Spinal cord (tissue), 10 donors: ENCODE measurements around the gene KCNK4. TPM values are rescaled to one million over a fixed set of nuclear protein-coding genes. Genes with fewer than 3 reads are reported as not detected.
"Not testable (repeated sequence)": the region's sequence is repeated elsewhere in the genome, so short reads cannot be mapped to it uniquely, and the experiment has no call there.

Experiments used
- DNase-seq, 6 donors: peaks; one replicate each; pipeline versions ENCODE4 v3.0.0 to v3.0.0-alpha.2; 2013 to 2015; ENCODE audit warnings: low spot score in 6 of 6, low read depth in 4 of 6
- H3K27ac ChIP-seq: one replicate; pipeline ENCODE4 v1.5.1; 2013; ENCODE audit warnings: low read depth, low read length, control low read depth
- H3K27me3 ChIP-seq: one replicate; pipeline ENCODE4 v1.6.1; 2013; ENCODE audit warnings: low read length; ENCODE audit not compliant: control insufficient read depth, insufficient read depth
- H3K36me3 ChIP-seq: one replicate; pipeline ENCODE4 v1.6.1; 2013; ENCODE audit warnings: low read length; ENCODE audit not compliant: control insufficient read depth, insufficient read depth
- H3K4me1 ChIP-seq: one replicate; pipeline ENCODE4 v1.6.1; 2013; ENCODE audit warnings: low read length; ENCODE audit not compliant: control insufficient read depth, insufficient read depth
- H3K4me3 ChIP-seq: one replicate; pipeline ENCODE4 v1.5.1; 2013; ENCODE audit warnings: low read depth, low read length, control low read depth
- H3K9me3 ChIP-seq: one replicate; pipeline ENCODE4 v1.6.1; 2013; ENCODE audit warnings: low read length; ENCODE audit not compliant: control insufficient read depth, insufficient read depth
- WGBS: methylation state at CpG from one replicate; pipeline ENCODE4 v1.1.5; 2013; ENCODE audit warnings: missing lambda C conversion rate; ENCODE audit not compliant: insufficient coverage; 5-methylcytosine and 5-hydroxymethylcytosine counted together
- polyA plus RNA-seq, 2 donors: library from polyadenylated mRNA; unstranded; fragments of 120-200 nt; gene quantifications; one replicate each; pipeline ENCODE4 v1.2.1, GENCODE V29; 2013; ENCODE audit not compliant: insufficient read length in 2 of 2
- total RNA-seq, 2 donors: library from RNA; depleted of rRNA in 1 of 2; stranded (reverse); fragments of 120-200 nt in 1 of 2; fragments of >200 nt in 1 of 2; gene quantifications; one replicate each; pipeline versions ENCODE4 v1.2.3 to v1.2.4, GENCODE V29; 2013 to 2014
- donor health status: healthy.

Gene KCNK4
- total and polyA plus RNA-seq, 4 donors: 1.0 to 7.8 (median 4.8) TPM

DNA sequence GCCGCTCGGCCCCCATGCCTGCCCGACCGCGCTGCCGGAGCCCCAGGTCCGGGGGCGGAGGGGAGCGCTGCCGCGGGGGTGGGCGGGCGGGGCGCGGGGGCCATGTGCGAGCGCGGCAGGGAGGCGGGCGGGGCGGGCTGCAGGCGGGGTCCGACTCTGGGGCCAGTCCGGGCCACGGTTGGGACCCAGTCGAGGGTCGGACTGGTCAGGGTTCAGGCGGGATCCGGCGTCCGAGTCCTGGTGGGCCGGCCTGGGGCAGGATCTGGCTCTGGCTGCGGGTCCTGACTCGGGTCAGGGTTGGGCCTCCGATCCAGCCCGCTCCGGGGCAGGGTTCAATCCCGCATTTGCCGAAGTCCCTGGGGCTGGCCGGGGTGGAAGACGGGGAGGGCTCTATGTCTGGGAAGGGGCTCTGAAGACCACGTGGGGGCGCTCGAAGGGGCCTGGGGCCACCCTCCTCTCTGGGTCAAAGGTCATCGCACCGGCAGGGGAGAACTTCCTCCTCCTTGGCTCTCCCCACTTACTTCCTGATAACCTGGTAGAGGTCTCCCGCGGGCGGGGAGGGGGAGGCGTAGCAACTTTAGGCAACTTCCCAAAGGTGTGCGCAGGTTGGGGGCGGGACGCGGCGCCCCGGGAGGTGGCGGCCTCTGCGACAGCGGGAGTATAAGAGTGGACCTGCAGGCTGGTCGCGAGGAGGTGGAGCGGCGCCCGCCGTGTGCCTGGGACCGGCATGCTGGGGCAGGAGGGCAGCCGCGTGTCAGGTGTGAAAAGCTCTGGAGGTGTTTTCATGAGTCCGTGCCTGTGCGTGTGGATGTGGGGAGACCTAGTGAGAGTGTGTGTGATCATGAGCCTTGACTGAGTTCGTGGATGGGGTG lies 14.8 kb downstream of the KCNK4 start:
- Histone ChIP-seq H3K36me3 (peaks cover 6% of the 10 kb centered on the region), H3K4me3 (peak overlapping the region; percentile 70), H3K27ac (peak overlapping the region; percentile 61), H3K4me1 (peaks cover 37% of the 10 kb centered on the region), H3K9me3 (no peaks in the 10 kb centered on the region), H3K27me3 (peaks cover 14% of the 10 kb centered on the region)
- DNase-seq: peak in 2 of 6 donors; percentile 65 to 70
- under 1% methylated on average over 69 of the region's 71 CpGs for WGBS

GRCh38 chr11:64306563-64306875 lies 15.4 kb downstream of the KCNK4 start:
- DNase-seq: no peak
- Histone ChIP-seq H3K36me3 (peaks cover 9% of the 10 kb centered on the region), H3K9me3 (no peaks in the 10 kb centered on the region), H3K27ac (no peak overlapping the region), H3K4me3 (peak overlapping the region; percentile 70), H3K27me3 (peaks cover 9% of the 10 kb centered on the region), H3K4me1 (peaks cover 31% of the 10 kb centered on the region)
- WGBS: 31% methylated on average over 9 of the region's 9 CpGs

DNA sequence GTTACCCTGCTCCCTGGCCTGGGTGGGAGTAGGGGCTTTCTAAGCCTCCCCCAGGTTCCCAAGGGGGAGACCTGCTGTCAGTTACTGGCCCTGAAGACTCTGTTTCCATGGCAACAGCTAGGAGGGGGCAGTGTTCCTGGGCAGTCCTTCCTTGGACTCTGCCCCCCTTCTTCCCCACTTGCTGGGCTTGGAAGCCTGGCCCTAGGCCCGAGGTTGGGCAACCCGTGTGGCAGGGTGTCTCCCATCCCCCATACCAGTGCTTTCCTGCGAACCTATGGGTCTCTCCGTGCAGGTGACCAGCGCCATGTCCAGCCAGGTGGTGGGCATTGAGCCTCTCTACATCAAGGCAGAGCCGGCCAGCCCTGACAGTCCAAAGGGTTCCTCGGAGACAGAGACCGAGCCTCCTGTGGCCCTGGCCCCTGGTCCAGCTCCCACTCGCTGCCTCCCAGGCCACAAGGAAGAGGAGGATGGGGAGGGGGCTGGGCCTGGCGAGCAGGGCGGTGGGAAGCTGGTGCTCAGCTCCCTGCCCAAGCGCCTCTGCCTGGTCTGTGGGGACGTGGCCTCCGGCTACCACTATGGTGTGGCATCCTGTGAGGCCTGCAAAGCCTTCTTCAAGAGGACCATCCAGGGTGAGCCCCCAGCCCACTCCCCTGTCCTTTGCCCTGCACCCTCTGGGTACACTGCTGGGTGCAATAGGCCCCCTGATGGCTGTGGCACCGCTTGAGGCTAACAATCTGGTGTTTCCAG lies 15.9 kb downstream of the KCNK4 start:
- peaks cover 10% of the 10 kb centered on the region for H3K36me3 ChIP-seq
- peaks cover 29% of the 10 kb centered on the region for H3K4me1 ChIP-seq
- 78% methylated on average over 13 of the region's 15 CpGs for WGBS
- no peaks in the 10 kb centered on the region for H3K9me3 ChIP-seq
- no peak for DNase-seq
- H3K4me3 ChIP-seq: peak overlapping the region; percentile 70
- H3K27me3 ChIP-seq: peaks cover 4% of the 10 kb centered on the region
- no peak overlapping the region for H3K27ac ChIP-seq

- H3K27ac ChIP-seq, H3K27me3 ChIP-seq, DNase-seq, H3K9me3 ChIP-seq, H3K4me3 ChIP-seq: not testable (repeated sequence)
- peaks cover 16% of the 10 kb centered on the region for H3K36me3 ChIP-seq
- WGBS: 95% methylated on average over 4 of the region's 5 CpGs
- peaks cover 29% of the 10 kb centered on the region for H3K4me1 ChIP-seq
Observed at GRCh38 chr11:64307795-64308194, 16.7 kb downstream of the KCNK4 start.

DNA sequence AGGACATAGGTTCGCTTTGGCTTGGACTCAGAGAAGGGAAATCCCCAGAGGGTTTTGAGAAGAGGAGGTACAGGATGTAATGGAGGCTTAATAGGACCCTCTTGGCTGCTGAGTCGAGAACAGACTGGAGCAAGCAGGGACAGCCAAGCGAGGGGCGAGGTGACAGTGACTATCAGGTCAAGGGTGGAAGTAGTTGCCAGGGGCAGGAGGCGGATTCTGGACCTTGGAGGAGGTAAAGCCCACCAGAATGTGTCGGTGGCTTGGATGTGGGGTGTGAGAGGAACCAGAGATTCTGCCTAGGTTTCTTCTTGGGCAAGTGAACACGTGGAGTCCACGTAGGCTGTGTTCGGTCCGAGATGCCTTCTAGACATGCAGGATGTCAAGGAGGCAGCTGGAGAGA lies 21.8 kb downstream of the KCNK4 start:
- peaks cover 49% of the 10 kb centered on the region for H3K36me3 ChIP-seq
- peaks cover 14% of the 10 kb centered on the region for H3K4me1 ChIP-seq
- WGBS: 95% methylated on average over 10 of the region's 10 CpGs

DNA sequence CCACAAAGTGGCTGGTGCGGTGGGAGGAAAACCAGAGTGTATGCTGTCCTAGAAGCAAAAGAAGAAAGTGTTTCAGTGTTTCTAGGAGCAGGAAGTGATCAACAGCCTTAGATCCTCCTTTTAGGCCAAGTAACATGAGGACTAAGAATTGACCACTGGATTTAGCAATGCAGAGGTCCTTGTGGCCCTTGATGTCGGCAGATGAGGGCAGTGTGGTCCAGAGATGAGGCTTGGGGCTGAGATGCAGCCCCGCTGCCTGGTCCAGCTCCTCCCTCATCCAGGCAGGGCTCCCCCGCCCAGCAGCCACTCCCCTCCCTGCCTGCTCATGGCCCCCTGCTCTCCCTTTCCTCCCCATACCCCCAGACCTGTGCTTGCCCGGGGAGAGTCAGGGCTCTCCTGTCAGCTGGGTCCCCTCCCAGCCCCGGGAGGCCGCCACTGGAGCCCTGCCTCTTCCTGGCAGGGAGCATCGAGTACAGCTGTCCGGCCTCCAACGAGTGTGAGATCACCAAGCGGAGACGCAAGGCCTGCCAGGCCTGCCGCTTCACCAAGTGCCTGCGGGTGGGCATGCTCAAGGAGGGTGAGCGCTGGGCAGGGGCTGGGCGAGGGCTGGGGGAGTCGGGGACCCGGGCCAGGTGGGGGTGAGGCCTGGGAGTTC lies 22.5 kb downstream of the KCNK4 start:
- Histone ChIP-seq H3K4me3 (no peak overlapping the region), H3K27me3 (no peaks in the 10 kb centered on the region), H3K9me3 (no peaks in the 10 kb centered on the region), H3K27ac (no peak overlapping the region), H3K4me1 (peaks cover 14% of the 10 kb centered on the region), H3K36me3 (peaks cover 49% of the 10 kb centered on the region)
- no peak for DNase-seq
- WGBS: 79% methylated on average over 16 of the region's 18 CpGs

More for the DNA sequence above, 21.8 kb downstream of the KCNK4 start:
- Histone ChIP-seq H3K9me3 (no peaks in the 10 kb centered on the region), H3K4me3 (no peak overlapping the region), H3K27ac (no peak overlapping the region), H3K27me3 (no peaks in the 10 kb centered on the region)
- DNase-seq: no peak

DNA sequence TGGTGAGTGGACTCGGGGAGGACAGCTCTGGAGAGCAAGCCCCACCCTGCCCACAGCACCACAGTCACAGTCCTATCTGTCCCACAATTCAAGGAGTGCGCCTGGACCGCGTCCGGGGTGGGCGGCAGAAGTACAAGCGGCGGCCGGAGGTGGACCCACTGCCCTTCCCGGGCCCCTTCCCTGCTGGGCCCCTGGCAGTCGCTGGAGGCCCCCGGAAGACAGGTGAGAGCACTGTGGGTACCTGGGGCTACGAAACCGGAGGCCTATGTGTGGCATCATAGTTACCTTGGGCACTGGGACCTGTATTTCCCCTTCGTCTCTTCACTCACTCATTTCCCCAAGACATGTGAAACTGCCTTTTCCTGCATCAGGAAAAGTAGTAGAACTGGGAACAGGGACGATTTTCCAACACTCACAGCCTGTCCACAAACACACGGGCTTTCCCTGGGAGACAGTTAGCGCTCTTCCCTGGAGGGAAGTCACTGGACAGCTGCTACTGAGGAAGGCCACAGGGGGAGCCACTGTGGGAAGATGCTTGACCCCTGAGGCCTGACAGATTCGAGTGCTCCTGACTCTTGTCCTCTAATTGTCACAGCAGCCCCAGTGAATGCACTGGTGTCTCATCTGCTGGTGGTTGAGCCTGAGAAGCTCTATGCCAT lies 23.2 kb downstream of the KCNK4 start:
- peaks cover 49% of the 10 kb centered on the region for H3K36me3 ChIP-seq
- H3K4me1 ChIP-seq: peaks cover 20% of the 10 kb centered on the region
- H3K9me3 ChIP-seq: no peaks in the 10 kb centered on the region
- no peak for DNase-seq
- no peak overlapping the region for H3K27ac ChIP-seq
- no peaks in the 10 kb centered on the region for H3K27me3 ChIP-seq
- H3K4me3 ChIP-seq: no peak overlapping the region
- 91% methylated on average over 15 of the region's 19 CpGs for WGBS

DNA sequence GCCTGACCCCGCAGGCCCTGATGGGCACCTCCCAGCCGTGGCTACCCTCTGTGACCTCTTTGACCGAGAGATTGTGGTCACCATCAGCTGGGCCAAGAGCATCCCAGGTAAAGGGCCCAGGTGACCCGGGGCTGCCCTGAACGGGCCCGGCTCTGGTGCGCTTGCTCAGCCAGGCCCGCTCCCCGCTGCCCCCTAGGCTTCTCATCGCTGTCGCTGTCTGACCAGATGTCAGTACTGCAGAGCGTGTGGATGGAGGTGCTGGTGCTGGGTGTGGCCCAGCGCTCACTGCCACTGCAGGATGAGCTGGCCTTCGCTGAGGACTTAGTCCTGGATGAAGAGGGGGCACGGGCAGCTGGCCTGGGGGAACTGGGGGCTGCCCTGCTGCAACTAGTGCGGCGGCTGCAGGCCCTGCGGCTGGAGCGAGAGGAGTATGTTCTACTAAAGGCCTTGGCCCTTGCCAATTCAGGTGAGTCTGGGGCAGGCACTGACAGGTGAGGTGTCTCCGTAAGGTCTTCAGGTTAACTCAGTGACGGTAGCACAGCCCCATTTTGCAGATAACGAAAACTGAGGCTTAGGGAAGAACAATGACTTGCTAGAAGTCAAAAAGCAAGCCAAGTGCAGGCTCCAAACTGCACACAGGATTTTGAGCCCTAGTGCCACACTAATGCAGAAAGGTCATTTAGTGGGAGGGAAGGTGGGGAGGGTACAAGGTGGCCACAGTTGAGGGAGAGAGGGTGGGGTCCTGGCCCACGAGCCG lies 23.9 kb downstream of the KCNK4 start:
- Histone ChIP-seq H3K4me3 (no peak overlapping the region), H3K27me3 (no peaks in the 10 kb centered on the region), H3K36me3 (peaks cover 52% of the 10 kb centered on the region), H3K27ac (no peak overlapping the region), H3K9me3 (no peaks in the 10 kb centered on the region), H3K4me1 (peaks cover 24% of the 10 kb centered on the region)
- 88% methylated on average over 24 of the region's 24 CpGs for WGBS
- no peak for DNase-seq
